GM12875 (cell line): ENCODE data around the gene OR10C1.

Source experiments
- H3K4me3 ChIP-seq: one replicate; pipeline ENCODE4 v1.5.1; 2011; ENCODE audit warnings: low read depth, low read length, control low read depth
- CTCF ChIP-seq: IDR thresholded peaks from 2 replicates; pipeline ENCODE4 v1.5.1; 2011; ENCODE audit warnings: low read depth, mild to moderate bottlenecking, control low read depth, inconsistent platforms, low read length, moderate library complexity, borderline replicate concordance; ENCODE audit not compliant: insufficient read depth

OR10C1 gene, protein sequence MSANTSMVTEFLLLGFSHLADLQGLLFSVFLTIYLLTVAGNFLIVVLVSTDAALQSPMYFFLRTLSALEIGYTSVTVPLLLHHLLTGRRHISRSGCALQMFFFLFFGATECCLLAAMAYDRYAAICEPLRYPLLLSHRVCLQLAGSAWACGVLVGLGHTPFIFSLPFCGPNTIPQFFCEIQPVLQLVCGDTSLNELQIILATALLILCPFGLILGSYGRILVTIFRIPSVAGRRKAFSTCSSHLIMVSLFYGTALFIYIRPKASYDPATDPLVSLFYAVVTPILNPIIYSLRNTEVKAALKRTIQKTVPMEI

DNA sequence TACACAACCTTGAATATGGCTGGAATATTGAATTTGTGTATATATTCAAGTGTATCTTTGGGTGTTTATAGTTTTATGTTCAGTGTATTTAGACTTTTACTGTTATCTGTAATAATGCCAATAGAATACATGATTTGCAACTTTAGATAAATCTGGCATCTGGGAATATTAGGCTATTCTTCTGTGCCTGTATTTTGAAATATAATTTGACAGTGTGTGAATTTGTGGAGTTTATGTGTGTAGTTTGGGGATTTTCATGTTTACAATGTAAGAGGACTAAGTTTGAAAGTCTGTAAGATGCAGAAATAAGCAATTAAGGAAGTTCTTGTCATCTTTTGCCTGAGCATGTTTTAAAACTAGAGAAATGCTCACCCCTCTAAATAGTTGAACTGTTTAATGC is at the start of gene OR10C1:
Gene OR10C1 (plus strand): TSS at position 301 of the 400 bp plus-strand sequence. CDS start 710 bp downstream, outside the sequence.
- TF ChIP-seq CTCF: no peak
- no peak within 1 kb of the TSS for H3K4me3 ChIP-seq

DNA sequence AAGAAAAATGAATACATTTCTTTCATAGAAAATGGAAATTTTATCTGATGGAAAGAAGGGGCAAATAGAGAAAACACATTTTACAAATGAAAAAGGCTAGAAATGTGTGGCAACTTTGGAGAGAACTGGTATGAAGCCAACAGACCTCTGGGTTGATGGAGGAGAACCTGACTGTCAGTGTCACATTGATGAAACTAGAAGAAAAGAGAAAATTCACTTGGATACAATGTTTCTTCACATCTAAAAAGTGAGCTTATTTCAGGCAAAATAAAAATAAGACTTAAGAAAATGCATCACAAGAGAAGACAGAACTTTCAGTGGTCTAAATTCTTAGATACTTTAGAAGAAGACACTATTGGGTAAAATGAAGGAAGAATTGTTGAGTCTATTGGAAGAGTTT is 43.8 kb upstream of the OR10C1 start, which contains the start of gene OR12D2:
Gene OR12D2 (plus strand): TSS at position 301 of the 400 bp plus-strand sequence. CDS start 1,069 bp downstream, outside the sequence.
- TF ChIP-seq CTCF: no peak
- H3K4me3 ChIP-seq: no peak within 1 kb of the TSS

DNA sequence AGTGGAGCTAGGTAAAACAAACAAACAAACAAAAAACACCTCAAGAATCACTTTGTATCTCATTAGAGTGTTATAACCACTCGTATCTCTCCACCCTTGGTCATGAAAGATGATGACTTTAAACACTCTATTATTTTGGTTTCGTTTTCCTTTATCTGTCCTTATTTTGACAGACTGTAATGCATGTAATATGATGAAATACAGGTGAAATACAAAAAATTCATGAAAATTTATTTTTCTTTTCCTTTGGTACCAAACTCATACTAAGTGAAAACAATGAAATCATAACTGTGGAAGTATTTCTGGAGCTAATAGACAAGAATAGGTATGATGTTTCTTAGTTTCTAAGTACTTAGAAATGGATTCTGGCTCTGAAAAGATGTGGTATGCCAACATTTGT is 39.6 kb upstream of the OR10C1 start:
- H3K4me3 ChIP-seq: no peak overlapping the region
- TF ChIP-seq CTCF: no peak

DNA sequence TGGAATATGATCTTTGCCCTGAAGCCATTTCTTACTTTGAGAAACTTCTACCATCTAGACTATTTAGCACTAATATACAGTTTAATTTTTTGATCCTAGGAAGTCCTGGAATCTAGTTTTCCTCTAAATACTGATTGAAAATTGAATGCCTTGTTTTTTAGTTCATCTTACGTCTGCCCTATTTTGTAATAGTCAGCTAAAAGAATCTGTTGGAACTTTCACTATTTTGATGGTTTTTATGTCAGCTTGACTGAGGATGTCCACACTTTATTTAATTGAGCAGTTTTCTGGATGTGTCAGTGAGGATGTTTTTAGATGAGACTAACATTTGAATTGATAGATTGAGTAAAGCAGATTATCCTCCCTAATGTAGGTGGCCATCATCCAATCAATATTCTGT is 35.3 kb upstream of the OR10C1 start:
- TF ChIP-seq CTCF: no peak
- no peak overlapping the region for H3K4me3 ChIP-seq

GRCh38 chr6:29414588-29414987 is 24.5 kb upstream of the OR10C1 start, which contains the start of gene OR12D1:
Gene OR12D1 (plus strand): TSS chr6:29414928.
- no peak for TF ChIP-seq CTCF
- H3K4me3 ChIP-seq: no peak within 1 kb of the TSS

DNA sequence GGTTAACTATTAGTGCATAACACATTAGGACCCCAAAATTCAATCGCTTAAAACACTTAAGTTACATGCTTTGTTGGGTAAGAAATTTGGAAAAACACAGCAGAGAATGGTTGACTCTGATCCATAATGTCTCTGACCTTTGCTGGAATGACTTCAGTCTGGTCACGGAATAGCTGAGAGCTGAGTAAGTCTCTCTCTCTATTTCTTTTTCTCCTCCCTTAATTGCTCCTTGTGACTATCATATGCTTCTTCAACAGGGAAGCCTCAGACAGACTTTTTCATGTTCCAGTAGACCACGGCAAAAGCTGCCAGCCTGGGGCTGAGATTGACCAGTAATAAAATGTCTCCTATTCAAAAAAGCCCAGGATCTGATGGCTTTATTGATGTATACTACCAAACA is 19.6 kb upstream of the OR10C1 start:
- TF ChIP-seq CTCF: no peak
- H3K4me3 ChIP-seq: no peak overlapping the region

- no peak overlapping the region for H3K4me3 ChIP-seq
- no peak for TF ChIP-seq CTCF
Observed at GRCh38 chr6:29424168-29424567, 14.9 kb upstream of the OR10C1 start.
